ENCODE results near the gene KRT1.

The KRT1 gene

GRCh38 chr12:52683575-52684300 lies 3.5 kb upstream of the KRT1 start:
- no peak for TF ChIP-seq CTCF (IDR thresholded peaks at IDR 0.05)
- DNase-seq (ENCODE audit: low spot score), result no peak
- Histone ChIP-seq H3K27ac (no peak overlapping the region), H3K4me3 (no peak overlapping the region)

GRCh38 chr12:52682938-52683574 lies 2.8 kb upstream of the KRT1 start:
- TF ChIP-seq CTCF (IDR thresholded peaks at IDR 0.05), result no peak
- Histone ChIP-seq H3K4me3 (no peak overlapping the region), H3K27ac (no peak overlapping the region)
- DNase-seq (ENCODE audit: low spot score), result no peak

- no peak for TF ChIP-seq CTCF (IDR thresholded peaks at IDR 0.05)
- no peak overlapping the region for H3K27ac ChIP-seq
- DNase-seq (ENCODE audit: low spot score), result no peak
- H3K4me3 ChIP-seq, result no peak overlapping the region
Measured at GRCh38 chr12:52682381-52682660, 2.1 kb upstream of the KRT1 start.

- no peak for DNase-seq (ENCODE audit: low spot score)
- Histone ChIP-seq H3K27ac (no peak overlapping the region), H3K4me3 (no peak overlapping the region)
- no peak for TF ChIP-seq CTCF (IDR thresholded peaks at IDR 0.05)
Measured at GRCh38 chr12:52681526-52682380, 1.5 kb upstream of the KRT1 start.

- no peak for TF ChIP-seq CTCF (IDR thresholded peaks at IDR 0.05)
- no peak for DNase-seq (ENCODE audit: low spot score)
- H3K4me3 ChIP-seq, result no peak overlapping the region
- no peak overlapping the region for H3K27ac ChIP-seq
Measured at GRCh38 chr12:52679875-52680274, 332 bp downstream of the KRT1 start.

- no peak for DNase-seq (ENCODE audit: low spot score)
- Histone ChIP-seq H3K27ac (no peak overlapping the region), H3K4me3 (no peak overlapping the region)
- TF ChIP-seq CTCF (IDR thresholded peaks at IDR 0.05), result no peak
Measured at GRCh38 chr12:52677671-52678070, 2.5 kb downstream of the KRT1 start.

All from coronary artery (tissue), 2 donors.